HFF-Myc (cell line): ENCODE results near the gene OR4D11.
A peak's percentile ranks its signal among the peaks of the same experiment; 100 is the strongest.
"Not testable (repeated sequence)": the region's sequence is repeated elsewhere in the genome, so short reads cannot be mapped to it uniquely, and the experiment has no call there.

Experiments
- DNase-seq: peaks from one replicate; pipeline ENCODE4 v3.0.0-alpha.2; 2011; ENCODE audit warnings: low read depth; ENCODE audit errors: extremely low read depth
- H3K4me3 ChIP-seq: replicated peaks from 2 replicates; pipeline ENCODE4 v1.5.1; 2011; ENCODE audit warnings: low read depth, mild to moderate bottlenecking, control low read depth, low read length
- CTCF ChIP-seq: IDR thresholded peaks from 2 replicates; pipeline ENCODE4 v1.5.1; 2012; ENCODE audit warnings: mild to moderate bottlenecking, low read depth, low read length, control low read depth; ENCODE audit errors: missing control alignments

OR4D11 gene

DNA sequence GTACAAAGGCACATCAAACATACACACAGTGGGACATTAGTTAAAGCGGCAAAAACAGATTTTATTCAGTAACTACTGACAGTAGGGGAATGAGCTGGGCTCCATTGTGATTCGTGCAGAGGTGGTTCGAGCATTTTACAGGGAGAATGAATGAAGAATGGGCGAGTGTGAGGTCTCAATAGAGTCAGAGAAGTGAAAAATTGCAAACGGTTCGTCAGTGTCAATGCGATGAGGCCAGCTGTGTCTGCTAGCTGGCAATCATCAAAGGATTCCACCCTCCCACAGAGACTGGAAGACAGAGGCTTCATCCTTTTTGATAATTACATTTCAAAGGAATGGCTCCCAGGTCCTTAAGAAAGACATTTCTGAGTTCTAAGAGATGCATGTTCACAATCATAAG, 25.3 kb downstream of the OR4D11 start:
- no peak overlapping the region for H3K4me3 ChIP-seq
- no peak for TF ChIP-seq CTCF
- no peak for DNase-seq

DNA sequence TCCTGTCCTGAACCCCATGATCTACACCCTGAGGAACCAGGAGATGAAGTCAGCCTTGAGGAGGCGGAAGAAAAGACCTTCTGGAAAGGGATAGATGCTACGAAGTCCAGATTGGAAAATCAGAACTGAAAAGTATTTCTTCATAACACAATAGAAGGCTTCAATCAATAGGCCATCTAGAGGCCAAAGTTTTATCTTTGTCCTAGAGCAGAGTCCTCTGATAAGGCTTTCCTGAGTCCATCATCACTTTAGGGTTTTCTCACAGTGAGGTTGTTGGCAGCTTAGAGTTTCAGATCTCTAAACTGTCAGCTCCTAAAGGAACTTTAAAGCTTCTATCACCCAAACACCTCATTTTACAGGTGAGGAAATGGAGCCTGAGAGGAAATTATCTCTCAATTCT, 29.2 kb downstream of the OR4D11 start:
- DNase-seq = no peak
- H3K4me3 ChIP-seq = no peak overlapping the region
- TF ChIP-seq CTCF = no peak

DNA sequence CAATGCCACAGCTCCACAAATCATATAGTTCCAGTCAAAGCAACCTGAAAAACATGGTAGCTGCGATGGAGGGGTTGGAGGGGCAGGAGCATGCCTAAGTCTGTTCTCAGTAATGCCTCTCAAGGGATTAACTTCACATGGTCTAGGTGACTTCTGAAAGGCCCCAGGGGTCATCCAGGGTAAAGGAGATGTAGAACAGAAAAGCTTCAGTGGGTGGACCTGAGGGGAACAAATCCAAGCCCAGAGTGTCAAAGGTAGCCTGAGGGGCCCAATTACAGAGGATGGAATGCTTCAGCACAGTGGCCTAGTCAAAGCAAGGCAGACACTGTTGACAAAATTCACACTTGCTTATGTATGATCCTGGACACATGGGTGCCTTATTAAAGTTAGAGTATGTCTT, 31.3 kb downstream of the OR4D11 start:
- no peak for TF ChIP-seq CTCF

DNA sequence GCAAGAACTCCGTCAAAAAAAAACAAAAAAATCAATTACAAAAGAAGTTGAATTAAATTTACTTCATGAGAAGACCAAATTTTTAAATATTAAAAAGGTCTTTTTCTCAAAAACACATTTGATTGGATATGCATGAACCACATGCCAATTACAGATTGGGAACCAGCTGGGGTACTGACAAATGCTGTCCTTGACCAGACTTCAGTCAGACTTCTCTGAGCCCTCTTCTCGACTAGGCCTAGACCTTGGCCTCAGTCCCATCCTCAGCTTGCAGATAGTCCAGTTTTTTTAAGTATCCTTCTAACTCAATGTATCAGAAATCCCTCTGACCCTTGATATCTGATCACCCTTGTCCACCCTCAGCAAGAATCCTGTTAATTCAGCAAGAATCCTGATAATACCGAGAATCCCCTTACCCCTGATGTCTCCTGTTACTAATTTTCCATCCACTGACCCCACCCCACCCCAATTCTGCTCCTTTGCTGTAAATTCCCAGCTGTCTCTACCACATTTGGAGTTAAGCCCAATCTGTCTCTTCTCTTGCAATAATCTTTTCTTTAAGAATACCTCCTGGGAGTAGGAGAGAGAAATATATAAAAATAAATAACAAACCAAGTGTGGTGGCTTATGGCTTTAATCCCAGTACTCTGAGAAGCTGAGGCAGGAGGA, 38.9 kb downstream of the OR4D11 start:
- no peak overlapping the region for H3K4me3 ChIP-seq
- DNase-seq = no peak
- no peak for TF ChIP-seq CTCF

More for the DNA sequence above, 31.3 kb downstream of the OR4D11 start:
- H3K4me3 ChIP-seq = no peak overlapping the region
- no peak for DNase-seq

DNA sequence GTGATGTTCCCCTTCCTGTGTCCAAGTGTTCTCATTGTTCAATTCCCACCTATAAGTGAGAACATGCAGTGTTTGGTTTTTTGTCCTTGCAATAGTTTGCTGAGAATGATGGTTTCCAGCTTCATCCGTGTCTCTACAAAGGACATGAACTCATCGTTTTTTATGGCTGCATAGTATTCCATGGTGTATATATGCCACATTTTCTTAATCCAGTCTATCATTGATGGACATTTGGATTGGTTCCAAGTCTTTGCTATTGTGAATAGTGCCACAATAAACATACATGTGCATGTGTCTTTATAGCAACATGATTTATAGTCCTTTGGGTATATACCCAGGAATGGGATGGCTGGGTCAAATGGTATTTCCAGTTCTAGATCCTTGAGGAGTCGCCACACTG, 40.3 kb downstream of the OR4D11 start:
- H3K4me3 ChIP-seq, DNase-seq: not testable (repeated sequence)

- DNase-seq = no peak
- no peak overlapping the region for H3K4me3 ChIP-seq
- no peak for TF ChIP-seq CTCF
Measured at GRCh38 chr11:59544869-59545178, 41.4 kb downstream of the OR4D11 start.

DNA sequence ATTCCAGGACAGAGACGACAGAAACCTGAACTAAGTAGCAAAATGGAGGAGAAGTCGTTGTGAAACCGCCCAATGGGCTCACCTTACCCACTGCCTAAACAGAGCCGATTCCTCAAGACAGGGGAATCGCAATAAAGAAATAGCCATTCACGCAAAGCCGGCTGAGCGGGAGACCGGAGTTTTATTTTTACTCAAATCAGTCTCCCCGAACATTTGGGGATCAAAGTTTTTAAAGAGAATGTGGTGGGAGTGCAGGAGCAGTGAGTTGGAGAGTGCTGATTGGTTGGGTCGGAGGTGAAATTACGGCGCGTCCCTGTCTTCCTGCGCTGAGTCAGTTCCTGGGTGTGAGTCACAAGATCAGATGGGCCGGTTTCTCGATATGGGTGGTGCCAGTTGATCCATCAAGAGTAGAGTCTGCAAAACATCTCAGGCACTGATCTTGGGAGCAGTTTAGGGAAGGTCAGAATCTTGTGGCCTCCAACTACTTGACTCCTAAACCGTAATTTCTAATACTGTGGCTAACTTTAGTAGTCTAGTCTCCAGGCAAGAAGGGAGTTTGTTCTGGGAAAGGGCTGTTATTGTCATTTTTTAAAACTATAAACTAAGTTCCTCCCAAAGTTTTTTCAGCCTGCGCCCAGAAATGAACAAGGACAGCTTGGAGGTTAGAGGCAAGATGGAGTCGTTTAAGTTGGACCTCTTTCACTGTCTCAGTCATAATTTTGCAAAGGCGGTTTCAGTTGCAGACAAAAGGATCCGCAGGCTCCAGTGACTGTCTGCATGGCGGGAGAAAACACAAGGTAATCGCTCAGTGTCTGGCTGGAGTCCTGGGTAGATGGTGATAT, 42.0 kb downstream of the OR4D11 start:
- H3K4me3 ChIP-seq = no peak overlapping the region

DNA sequence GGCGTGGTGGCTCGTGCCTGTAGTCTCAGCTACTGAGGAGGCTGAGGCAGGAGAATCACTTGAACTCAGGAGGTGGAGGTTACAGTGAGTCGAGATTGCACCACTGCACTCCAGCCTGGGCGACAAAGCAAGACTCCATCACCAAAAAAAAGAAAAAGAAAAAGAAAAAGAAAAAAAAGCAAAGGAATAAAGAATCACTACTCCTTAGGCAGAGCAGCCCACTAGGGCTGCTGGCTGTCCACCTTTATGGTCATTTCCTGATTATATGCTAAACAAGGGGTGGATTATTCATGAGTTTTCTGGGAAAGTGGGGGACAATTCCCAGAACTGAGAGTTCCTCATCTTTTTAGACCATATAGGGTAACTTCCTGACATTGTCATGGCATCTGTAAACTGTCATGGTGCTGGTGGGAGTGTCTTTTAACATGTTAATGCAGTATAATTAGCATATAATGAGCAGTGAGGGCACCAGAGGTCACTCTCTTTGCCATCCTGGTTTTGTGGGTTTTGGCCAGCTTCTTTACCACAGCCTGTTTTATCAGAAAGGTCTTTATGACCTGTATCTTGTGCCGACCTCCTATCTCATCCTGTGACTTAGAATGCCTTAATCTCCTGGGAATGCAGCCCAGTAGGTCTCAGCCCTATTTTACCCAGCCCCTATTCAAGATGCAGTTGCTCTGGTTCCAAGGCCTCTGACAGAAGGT, 44.4 kb downstream of the OR4D11 start:
- not testable (repeated sequence) for DNase-seq, H3K4me3 ChIP-seq

More for the DNA sequence above, 42.0 kb downstream of the OR4D11 start:
- peak; percentile 27 for DNase-seq
- TF ChIP-seq CTCF = no peak
